Cortex of kidney (tissue), 1 donor: Measurements from ENCODE around the gene JAKMIP1.

Experiments
- DNase-seq: peaks from one replicate; lab custom pipeline; 2025; lab: John Stamatoyannopoulos, UW

Gene JAKMIP1

DNA sequence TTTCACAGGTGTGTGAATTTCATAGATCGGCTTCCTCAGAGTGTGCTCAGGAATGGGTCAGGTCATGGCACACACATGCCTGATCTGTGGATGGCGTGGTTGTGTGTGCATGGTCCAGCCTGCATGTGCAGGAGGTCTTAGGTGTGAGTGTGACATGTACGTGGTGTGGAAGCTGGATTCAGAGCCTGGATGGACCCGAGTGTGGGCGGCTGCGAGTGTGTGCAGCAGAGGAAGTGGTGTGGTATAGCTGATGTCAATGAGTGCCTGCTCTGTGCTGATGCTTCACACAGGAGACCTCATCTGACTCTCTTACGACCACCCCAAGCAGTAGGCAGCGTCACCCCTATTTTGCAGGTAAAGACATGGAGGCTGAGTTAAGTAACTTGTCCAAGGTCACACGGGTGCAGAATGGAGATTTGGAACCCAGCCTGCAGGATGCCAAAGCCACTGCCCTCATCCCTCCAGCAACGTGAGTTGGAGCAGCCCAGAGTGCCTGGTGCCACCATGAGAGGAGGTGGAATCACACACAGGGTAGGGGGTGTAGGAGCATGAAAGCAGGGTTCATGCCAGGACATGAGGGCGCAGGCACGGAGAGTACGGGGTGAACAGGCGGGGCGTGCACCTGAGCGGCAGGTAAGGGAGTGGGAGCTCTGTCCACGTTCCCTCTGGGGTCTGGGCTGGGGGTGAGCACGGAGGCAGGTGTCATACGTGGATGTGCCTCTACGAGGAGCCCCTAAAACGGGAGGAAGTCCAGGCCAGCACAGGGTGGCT lies 157.9 kb downstream of the JAKMIP1 start:
- no peak for DNase-seq

- no peak for DNase-seq
Observed at GRCh38 chr4:6041800-6042199, 158.5 kb downstream of the JAKMIP1 start.

DNA sequence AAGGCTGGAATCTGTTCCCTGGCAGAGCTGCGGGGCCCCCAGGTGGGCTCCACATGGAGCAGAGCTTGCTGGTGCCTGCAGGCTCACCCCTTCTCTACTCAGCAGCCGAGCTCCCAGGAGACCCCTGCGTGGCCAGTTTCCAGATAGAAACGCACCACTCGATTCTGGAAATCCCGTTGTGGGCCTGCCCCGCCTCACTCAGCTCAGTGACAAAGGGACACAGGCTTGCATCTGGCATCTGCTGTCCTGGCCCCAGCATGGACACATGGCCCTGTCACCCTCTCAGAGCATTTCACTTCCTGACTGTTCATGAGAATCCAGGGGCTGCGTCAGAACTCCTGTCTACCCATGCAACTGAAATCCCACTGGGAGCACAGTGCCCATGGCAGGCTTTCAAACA lies 161.6 kb downstream of the JAKMIP1 start:
- DNase-seq, result no peak

DNA sequence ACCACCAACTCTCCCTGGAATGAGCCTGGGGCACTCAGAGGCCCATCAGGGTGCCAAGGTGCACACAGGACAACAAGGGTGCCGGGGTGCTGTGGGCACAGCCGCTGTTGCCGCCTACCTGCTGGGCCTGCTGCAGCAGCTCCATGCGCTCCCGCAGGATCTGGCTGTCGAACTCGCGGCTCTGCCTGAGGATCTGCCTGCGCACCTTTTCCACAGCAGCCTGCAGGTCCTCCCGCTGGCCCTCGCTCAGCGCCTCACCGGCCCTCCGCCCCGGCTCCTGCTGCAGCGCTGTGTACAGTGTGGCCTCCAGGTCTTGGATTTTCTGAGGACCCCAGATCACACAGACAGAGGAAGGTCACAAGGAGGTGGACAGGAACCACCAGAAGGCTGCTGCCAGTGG lies 164.6 kb downstream of the JAKMIP1 start:
- DNase-seq, result no peak

- DNase-seq, result no peak
Observed at GRCh38 chr4:6033381-6033780, 167.0 kb downstream of the JAKMIP1 start.

DNA sequence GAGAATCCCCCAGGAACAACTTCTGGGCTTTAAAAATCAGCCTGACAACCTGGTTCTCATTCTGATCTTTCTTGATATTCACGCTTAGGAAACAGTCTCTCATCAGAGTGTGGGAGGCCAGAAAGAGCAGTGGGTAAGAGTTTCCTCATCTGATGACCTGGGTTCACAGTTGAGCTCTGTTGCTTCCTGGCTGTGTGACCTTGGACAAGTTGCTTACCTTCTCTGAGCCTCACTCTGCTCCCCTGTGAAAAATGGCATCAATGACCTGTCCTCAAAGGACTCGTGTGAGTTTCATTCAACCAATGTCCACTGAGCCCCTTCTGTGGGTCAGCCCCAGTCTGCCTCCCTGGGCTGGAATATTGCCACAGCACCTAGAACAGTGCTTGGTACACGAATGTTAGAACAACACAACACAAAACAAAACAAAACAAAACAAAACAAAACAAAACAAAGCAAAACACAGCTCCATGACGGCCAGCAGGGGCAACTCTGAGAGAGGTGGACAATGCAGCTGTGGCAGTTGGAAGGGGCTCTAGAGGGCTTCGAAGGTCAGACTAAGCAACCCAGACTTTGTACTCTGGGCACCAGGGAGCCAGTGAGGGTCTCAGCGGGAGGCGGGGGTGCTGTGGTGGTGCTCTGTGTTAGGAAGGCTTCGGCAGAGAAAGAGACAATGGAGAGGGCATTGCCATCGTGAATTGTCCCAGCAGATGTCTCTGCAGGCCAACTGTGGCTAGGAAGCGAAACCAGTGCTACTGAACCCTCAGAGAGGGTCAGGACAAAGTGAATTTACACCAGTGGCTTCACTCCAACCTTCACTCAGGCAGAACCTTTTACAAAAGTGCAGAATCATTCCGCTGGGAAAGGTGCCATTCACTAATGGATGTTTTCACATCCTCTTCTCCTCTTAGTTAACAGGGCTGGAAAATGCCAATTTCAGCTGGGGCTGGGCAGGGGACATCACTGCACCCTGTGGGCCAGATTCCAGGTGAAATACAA lies 167.8 kb downstream of the JAKMIP1 start:
- no peak for DNase-seq

- no peak for DNase-seq
Observed at GRCh38 chr4:6031846-6032245, 168.5 kb downstream of the JAKMIP1 start.

DNA sequence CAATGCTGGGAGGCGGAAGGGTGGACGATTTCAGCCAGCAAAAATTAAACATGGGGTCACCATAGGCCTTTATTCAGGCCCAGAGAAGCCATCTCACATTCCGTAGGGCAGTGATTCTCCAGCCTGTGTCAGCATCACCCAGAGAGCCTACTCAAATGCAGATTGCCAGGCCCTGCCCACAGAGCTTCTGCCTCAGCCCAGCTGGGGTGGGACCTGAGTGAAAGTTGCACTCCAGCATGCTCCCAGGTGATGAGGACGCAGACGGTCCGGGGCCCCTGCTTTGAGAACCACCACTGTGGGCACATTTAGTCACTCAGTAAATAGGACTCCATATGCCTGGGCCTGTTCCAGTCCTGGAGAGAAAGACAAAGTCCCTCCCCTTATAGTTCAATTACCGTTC lies 169.7 kb downstream of the JAKMIP1 start:
- DNase-seq, result no peak

- no peak for DNase-seq
Observed at GRCh38 chr4:6029254-6029653, 171.1 kb downstream of the JAKMIP1 start.

DNA sequence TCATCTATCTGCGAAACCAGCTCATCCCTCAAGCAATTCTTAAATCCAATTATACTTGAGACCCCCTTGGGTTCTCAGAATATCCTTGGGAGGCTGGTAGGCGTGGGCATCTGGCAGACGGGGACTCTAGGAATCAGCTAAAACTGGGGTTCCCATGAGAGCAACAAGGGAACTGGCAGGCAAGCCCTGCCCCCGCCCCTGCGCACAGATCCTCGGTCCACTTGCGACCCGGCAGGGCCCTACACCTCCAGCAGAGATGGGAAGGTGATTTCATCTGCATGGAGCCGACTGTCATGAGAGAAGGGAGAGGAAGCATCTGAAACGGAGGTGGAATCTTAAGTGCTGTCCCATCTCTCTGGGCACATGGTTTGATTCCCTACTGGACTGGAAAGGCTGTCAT lies 172.2 kb downstream of the JAKMIP1 start:
- DNase-seq, result no peak

DNA sequence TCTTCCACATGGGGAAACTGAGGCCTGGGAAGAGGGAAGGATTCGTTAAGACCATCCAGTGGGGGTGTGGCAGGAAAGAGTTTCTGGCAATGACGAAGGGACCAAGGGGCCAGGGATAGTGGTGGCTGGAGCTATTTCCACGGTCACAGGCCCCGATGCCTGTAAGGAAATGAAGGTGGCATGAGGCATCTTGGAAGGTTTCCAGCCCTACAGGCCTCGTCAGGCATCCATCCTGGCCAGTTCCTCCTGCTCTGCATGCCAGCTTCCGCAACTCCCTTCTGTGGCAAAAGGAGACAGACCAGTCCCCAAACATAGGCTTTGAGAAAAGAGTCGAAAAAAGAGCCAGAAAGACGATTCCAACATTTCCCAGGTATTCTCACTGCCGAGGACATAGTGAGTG lies 173.0 kb downstream of the JAKMIP1 start:
- DNase-seq, result no peak

- DNase-seq, result no peak
Observed at GRCh38 chr4:6024313-6024960, 175.9 kb downstream of the JAKMIP1 start.

DNA sequence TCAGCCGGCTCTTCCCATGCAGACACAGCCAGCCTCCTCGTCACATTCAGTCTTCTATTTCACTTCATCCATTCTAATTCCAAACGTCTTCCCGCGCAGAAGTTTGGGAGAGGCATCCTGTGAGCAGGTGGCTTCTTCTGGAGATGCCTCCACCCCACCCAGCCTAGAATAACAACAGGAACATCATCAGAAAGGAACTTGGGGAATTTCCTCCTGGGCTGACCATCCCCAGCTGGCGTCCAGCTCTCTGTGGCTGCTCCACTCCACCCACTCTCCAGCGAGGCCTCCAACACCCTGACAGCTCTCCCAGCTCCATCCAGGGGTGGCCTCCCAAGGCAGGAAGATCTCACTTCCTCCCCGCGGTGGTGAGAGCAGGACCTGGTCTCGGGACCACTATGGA lies 176.6 kb downstream of the JAKMIP1 start:
- no peak for DNase-seq

GRCh38 chr4:6022607-6023288 lies 177.6 kb downstream of the JAKMIP1 start:
- DNase-seq, result no peak

- no peak for DNase-seq
Observed at GRCh38 chr4:6021831-6022606, 178.3 kb downstream of the JAKMIP1 start.

- DNase-seq, result no peak
Observed at GRCh38 chr4:6020613-6021012, 179.7 kb downstream of the JAKMIP1 start.

DNA sequence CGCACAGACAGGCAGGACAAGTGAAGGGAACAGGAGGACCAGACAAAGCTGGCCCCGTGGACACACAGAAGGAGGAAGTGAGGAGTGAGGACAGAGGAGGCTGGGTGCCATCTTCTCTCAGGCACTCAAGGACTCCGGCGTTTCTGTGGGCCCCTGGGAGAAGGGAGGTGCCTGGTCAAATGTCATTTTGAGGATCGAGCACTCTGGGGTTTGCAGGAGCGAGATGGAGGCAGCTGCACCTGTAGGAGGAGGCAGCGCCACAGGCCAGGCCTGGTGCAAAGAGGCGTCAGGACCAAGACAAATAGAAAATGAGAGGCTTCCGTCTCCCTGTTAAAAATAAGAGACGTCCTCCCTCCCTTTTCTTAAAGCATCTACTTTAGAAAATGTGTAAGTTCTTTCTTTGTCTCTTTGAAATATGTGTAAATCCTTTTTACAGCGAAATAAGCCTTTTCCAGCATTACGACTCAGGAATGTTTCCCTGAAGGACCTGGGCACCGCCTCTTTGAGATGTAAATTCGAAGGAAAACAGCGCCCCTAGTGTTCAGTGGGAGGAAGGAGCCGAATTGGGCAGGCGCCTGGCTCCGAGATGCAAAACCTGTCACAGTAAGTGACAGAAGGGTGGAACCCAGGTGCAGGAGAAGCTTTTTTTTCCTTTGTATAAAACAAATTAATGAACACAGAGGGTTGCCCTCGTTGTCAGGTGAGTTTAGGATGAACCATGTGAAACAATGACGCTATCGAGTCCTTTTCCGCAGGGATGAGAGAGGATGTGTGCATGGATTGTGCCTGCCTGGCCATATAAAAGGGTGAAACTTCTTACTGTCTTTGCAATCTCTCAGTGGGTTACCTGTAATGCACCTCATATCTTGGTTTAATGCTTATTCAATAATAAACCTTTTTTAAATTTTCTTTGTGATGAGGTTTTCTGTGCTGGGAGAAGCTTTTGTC lies 180.8 kb downstream of the JAKMIP1 start:
- DNase-seq, result no peak

- no peak for DNase-seq
Observed at GRCh38 chr4:6018331-6018730, 182.0 kb downstream of the JAKMIP1 start, which contains the start of gene C4orf50. TSS of gene C4orf50 (minus strand) at chr4:6018431.

GRCh38 chr4:6017800-6018199 lies 182.5 kb downstream of the JAKMIP1 start:
- no peak for DNase-seq

DNA sequence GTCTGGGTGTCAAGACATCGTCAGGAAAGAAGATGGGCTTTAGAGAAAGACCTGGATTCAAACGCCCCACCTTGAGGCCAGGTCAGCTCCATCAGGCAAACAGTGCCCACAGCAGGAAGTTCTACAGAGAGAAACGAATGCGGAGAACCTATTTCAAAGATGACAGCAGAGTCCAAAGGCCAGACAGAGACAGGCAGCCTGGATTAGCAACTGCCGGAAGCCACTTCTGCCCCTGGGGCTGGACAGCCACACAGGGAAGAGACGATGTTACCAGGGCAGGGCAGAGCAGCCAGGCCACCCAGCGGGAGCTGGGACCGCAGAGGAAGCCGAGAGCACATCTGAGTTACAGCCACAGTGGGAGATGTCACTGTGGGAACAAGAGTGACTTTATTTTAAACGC lies 183.3 kb downstream of the JAKMIP1 start:
- no peak for DNase-seq
